PC-3 (cell line): ENCODE results near the gene SELP.

Experiments used
- EZH2 ChIP-seq: fragments of 300-600 bp; sonication (generic); IDR thresholded peaks from one replicate; pipeline ENCODE4 v1.6.1; 2017; ENCODE audit warnings: antibody characterized with exemption, mild to moderate bottlenecking, low read length; ENCODE audit not compliant: unreplicated experiment
- EZH2phosphoT487 ChIP-seq: fragments of 300-600 bp; sonication (generic); IDR thresholded peaks from 2 replicates; pipeline ENCODE4 v1.6.1; 2018; ENCODE audit warnings: mild to moderate bottlenecking, antibody characterized with exemption, low read length, borderline replicate concordance
- TF ChIP-seq, protein P1 (sequence below): fragments of 300-600 bp; sonication (generic); conservative IDR thresholded peaks from 2 replicates; pipeline ENCODE4 v1.5.1; 2017; ENCODE audit warnings: antibody characterized with exemption, low read depth, mild to moderate bottlenecking, low read length

DNA sequence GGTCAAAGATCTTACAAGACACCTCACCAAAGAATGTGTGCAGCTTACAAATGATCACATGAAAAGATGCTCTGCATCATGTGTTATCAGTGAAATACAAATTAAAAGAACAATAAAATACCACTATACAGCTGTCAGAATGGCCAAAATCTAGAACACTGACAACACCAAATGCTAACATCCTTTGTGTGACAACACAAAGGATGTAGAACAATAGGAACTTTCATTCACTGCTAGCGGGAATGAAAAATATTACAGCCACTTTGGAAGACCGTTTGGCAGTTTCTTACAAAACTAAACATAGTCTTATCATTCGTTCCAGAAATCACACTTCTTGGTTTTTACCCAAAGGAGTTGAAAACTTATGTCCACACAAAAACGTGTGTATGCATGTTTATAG, 20.6 kb upstream of the SELP start:
- TF ChIP-seq, protein P1, sequence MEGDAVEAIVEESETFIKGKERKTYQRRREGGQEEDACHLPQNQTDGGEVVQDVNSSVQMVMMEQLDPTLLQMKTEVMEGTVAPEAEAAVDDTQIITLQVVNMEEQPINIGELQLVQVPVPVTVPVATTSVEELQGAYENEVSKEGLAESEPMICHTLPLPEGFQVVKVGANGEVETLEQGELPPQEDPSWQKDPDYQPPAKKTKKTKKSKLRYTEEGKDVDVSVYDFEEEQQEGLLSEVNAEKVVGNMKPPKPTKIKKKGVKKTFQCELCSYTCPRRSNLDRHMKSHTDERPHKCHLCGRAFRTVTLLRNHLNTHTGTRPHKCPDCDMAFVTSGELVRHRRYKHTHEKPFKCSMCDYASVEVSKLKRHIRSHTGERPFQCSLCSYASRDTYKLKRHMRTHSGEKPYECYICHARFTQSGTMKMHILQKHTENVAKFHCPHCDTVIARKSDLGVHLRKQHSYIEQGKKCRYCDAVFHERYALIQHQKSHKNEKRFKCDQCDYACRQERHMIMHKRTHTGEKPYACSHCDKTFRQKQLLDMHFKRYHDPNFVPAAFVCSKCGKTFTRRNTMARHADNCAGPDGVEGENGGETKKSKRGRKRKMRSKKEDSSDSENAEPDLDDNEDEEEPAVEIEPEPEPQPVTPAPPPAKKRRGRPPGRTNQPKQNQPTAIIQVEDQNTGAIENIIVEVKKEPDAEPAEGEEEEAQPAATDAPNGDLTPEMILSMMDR, result no peak
- TF ChIP-seq EZH2 (no peak), EZH2phosphoT487 (no peak)
